ENCODE measurements around the gene GABRG3. TPM values are rescaled to one million over a fixed set of nuclear protein-coding genes. Genes with fewer than 3 reads are reported as not detected.

Gene GABRG3
- total RNA-seq, 1 donor from 2014 or later = not detected

DNA sequence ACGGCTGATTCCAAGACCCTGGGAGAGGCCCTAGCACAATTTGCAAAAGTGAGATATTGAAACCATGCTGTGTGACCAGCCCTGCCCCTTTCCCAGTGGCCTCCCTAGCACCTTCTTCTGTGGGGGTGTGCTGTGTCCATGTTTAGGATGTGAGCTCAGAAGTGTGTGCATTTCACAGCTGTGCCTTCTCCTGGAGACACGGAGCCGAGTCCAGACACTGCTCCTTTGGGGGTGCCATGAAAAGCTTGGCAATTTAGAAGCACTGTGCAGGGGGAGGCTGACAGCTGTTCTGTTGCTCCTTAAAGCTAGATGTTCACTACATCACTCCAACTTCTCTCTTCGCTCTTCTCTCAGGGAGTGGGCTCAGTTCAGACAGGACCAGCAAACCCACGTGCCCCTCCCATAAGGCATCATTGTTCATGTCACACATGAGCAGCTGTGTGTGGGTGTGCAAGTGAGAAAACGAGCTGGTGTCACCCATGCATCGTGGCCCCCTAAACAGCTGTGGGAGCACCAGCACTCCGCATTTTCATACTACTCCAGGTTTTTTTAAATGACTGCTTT is 492.6 kb downstream of the GABRG3 start:
- DNase-seq (ENCODE audit: low read depth in 2 of 2) = no peak

DNA sequence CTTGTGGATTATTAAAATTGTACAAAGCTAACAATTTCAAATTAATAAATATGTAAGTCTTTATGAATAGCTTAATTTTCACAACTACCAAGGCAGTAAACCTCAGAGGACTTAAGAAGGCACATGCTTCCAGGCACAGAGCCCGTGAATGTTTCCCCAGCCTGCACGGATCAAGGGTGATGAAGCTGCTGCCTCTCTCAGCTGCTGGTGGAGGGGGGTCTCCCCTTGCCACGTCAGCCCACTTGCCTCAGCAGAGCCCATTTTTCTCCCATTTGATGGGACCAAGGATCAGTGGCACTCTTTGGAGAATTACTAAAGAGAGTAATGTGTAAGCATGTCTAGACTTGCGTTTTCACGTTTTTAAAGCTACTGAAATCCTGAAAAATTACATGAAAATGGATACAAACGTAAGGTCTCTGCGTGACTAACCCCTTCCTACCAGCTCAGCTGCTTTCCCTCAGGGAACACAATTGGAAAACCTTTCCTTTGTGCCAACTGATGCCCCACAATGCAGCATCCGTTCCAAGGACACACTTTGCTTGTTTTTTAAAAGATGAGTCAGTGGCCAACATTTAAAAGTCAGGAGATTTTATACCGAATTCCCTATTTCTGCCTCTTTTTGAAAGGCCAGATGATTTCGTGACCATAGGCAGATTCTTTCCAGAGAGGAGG is 494.1 kb downstream of the GABRG3 start:
- no peak for DNase-seq (ENCODE audit: low read depth in 2 of 2)

DNA sequence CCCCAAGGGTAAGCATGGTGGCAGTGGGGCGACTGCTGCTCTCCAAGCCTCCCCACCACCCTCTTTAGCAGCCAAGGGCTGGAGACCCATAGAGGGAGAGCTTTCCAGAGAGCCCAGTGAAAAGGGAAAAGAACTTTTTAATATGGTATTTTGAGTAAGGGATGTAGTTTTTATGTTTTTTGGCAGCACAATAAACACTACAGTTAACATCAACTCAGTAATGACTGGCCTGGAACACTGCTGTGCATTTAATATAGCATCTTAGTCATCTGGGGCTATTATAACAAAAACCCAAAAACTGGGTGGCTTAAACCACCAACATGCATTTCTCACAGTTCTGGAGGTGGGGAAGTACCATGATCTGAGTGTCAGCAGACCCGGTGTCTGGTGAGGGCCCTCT is 495.8 kb downstream of the GABRG3 start:
- DNase-seq (ENCODE audit: low read depth in 2 of 2) = no peak

DNA sequence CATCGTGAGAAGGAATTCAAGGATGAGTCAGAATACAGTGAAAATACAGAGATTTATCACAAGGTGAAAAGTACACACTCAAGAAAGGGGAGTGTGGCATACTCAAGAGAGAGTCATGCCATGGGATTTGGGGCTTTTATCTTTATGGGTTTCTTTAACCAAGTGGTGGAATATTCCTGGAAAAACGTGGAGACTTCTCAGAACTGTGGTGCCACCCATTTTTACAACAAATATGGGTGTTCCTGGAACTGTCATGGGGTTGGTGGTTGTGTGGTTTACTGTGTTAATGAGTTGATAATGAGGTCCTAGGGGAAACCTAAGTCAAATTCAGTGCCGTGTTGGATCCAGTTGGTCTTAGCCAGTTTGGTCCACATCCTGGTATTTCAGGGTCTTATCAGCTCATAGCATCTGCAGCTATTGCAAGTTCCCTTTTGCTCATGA is 497.2 kb downstream of the GABRG3 start:
- DNase-seq (ENCODE audit: low read depth in 2 of 2) = no peak

DNA sequence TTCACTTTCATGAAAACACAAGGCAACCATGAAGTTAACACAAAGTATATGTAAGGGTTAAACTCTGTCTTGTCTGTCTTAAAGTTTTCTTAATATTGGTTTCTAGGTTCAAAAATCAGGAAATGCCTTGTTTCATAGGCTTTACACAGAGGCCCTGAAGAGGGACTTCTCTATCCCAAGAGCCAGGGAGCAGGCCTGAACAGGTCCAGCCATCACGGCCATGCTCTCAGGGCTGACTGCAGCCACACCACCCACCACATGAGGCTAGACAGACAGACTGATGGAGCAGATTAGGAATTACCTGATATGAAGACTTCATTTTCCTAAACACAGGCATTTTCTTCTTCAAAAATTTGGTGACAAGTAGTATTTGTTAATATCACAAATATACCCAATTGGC is 502.9 kb downstream of the GABRG3 start:
- no peak for DNase-seq (ENCODE audit: low read depth in 2 of 2)

DNA sequence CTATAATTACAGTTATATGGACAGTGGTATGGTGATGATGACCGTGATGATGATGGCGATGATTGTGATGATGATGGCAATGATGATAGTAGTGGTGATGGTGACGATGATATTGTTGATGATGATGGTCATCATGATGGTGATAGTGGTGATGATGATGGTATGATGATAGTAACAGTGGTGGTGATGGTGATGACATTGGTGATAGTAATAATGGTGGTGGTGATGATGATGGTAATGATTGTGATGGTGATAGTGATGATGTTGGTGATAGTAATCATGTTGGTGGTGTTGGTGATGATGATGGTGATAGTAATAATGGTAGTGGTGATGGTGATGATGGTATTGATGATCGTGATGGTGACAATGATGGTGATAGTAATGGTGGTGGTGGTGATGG is 504.4 kb downstream of the GABRG3 start:
- DNase-seq (ENCODE audit: low read depth in 2 of 2) = no peak

DNA sequence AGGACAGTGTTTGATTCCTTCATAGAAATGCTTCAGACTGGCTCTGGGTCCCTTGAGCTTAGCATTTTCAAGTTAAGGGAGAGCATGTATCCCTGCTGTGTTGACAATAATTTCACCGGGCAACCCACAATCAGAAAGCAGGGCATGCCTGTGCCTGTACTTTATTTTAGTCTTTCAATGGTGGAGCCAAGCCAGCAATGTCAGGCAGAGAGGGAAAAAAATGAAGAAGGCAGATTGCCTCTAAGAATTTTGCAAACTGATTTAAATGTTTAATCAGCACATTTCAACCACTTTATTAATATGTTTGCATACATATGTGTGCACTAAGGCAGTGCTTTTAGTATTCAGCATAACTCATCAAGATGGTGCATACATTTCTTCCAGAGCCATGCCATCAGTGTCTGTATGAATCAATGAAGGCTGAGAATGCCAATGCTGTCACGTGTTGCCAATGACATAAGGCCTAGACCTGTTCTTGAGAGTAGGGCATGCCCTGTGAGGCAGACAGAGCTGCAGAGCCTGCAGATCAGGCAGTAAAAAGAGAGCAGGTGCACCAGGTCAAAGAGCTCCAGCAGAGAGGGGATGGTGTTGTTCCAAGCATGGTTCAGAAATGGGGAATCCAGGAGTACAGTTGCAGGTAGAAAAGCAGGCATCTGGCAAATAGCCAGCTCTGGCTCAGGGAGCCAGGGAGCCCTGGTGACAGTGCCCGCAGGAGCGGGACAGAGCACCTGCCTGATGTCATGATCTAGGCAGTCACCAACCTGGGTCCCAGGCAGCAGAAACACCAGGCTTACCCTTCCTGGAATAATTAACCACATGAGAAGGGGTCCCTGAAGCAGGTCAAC is 508.5 kb downstream of the GABRG3 start:
- DNase-seq (ENCODE audit: low read depth in 2 of 2) = no peak

DNA sequence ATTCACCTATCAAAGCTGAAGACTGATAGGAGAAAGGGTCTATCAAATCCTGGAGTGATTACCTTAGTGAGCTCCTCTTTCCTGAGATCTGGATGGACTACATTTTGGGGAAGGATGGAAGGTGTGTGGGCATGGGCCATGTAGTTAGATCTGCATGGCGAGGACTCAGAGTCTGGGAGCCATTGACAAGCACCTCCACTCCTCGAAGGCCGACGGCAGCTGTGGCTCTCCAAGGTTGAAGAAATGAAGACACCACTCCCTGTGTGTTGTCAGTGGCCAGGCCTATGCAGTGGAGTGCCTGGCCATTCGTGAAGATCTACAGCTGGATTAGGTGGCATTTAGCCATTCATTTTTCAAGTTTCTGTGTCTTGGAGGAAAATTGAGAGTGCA is 509.2 kb downstream of the GABRG3 start:
- DNase-seq (ENCODE audit: low read depth in 2 of 2) = no peak

DNA sequence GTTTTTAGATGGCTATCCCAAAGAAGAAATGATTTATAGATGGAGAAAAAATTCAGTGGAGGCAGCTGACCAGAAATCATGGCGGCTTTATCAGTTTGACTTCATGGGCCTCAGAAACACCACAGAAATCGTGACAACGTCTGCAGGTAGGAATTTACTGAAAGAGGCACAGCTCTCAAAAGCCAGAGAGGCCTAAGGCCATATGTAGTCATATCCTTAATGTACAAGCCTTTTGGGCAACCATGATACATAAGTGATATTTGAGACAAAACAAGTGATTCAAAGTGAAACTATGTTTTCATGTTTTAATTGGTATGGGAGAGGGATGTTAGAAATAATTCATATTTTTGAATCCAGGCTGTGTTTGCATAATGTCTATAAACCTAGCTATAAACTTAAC is 509.7 kb downstream of the GABRG3 start:
- no peak for DNase-seq (ENCODE audit: low read depth in 2 of 2)

DNA sequence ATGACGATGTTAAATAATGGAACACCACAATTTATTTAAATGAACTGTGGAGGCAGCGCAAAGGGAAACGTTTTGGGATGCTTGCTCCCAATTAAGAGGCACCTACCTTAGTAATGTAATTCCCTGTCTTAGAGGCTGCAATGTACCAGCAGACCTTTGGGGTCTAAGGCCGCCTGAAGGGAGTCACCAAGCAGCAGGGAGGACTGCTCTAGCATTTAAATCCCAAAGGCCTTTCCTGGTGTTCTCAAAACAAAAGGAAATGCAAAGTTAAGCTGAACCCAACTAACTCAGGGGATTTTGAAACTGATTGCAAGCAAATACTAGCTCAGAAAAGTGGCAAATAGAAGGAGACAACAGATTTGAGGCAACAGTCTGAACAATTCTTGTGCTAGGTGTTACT is 510.8 kb downstream of the GABRG3 start:
- no peak for DNase-seq (ENCODE audit: low read depth in 2 of 2)

DNA sequence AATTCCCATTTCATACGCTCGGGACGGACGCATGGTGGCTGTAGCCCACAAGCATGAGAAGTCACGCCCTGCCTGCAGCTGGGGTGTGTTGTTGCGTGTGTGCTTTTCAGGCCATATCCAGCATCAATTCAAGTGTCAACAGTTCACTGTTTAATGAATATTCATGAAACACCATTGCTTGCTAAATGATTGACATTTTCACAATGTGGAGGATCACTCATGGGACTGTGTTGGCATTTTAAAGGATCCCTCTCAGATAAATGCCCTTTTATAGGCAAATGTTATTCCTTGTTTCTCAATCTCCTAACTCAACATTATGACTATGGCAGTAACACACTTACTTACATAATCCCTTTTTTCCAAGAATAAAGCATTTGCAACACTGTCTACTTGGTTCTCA is 511.3 kb downstream of the GABRG3 start:
- no peak for DNase-seq (ENCODE audit: low read depth in 2 of 2)

DNA sequence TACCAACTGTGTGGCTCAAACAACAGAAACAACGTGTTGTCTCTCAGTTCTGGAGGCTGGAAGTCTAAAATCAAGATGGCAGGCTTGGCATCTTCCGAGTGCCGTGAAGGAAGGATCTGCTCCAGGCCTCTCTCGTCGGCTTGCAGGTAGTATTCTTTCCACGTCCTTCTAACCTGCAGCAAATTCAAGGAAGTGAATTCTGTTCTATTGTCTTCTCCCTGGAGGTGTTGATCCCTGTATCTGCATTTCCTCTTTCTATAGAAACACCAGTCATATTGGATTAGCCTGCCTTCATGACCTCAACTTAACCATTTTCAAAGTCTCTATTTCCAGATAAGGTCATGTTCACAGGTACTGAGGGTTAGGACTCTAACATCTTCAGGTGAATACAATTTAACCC is 512.1 kb downstream of the GABRG3 start:
- no peak for DNase-seq (ENCODE audit: low read depth in 2 of 2)

DNA sequence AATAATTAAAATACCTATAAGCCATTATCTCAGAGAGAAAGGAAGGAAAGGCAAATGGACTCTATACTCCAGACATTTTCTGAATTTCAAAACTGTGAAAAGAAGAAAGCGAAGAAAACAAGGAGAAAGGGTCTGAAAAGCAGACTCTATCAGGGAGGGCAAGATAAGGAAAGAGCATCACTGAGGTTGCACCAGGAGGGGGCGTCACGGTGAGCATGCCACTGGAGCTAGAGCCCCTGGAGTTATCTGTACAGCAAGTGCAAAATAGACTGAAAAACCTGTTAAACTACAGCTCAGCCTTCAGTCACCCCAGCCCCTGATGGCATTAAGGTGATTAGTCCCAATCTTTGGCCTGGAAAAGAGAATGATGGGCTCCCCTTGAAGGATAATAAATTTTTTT is 514.3 kb downstream of the GABRG3 start:
- DNase-seq (ENCODE audit: low read depth in 2 of 2) = no peak

DNA sequence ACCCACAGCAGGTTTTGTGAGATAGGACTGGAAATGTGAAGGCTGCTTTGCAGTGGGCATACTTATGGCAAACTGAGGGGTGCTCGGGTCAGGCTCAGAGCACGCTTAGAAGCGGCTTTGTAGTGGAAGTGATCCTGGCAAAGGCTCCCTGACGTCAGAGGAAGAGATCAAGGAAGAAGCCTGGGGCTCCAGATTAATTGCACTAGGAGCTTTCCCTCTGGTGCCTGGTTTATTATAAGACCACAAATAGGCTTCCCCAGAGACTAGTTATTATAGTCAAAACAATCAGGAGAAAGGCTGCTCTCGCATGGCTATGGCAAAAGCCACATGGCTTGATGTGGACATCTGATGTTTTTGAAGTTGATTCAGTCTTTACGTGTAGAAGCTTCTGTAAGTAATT is 515.1 kb downstream of the GABRG3 start:
- no peak for DNase-seq (ENCODE audit: low read depth in 2 of 2)

DNA sequence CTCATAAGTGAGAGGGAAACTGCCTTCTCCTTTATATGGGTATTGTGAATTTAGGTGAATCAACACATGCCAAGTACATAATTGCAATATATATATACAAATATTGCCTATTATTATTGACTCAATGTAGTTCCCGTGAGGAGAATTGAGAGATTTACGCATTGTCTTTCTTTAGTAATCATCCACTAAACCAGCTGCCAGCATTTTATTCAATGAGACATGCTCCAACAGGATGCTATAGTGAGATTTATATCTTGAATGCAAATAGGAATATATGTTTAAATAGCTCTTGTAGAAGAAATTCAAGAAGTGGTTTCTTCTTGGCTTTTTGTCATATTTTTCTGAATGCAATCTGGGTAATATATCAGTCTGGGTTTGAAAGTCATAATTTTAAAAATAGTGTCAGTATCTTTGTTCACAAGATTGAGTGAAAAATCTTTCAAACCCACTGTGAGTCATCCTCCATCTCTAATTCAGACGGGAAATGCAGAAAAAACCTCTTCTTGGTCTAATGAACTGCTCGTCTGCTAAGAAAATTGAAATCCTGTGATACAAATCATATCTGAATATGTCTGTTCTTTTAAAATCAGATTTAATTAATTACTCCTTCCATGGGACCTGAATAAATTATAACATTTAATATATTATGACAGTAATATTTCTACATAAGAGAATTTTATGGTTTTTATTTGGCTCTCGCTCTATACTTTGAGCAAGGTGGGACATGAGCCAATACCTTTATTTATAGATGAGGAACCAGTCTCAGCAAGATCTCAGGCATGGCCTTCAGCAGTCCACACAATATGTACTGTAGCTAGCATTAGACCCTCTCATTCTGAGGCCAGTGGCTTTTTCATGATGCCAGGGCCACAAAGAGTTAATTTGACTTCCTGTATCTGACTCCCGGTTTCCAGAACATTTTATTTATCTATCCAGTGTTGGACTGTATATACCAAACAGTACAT is 516.0 kb downstream of the GABRG3 start:
- no peak for DNase-seq (ENCODE audit: low read depth in 2 of 2)

DNA sequence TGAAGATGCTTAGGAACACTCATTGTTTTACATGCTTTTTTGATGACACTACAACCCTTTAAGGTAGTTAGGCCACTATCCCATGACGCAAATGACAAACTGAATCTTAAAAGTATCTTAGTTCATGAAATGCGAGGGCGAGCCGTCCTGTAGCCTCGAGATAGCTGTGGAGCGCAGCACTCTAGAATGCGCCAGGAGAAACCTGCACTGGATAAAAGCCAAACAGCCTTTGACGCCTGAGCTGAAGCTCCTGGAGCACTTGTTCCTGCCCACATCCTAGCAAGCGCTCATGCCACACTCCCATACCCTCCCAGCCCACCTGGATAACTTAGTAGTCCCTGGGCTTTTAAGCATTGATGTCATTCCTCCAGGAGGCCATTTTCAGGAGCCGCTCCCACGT is 516.9 kb downstream of the GABRG3 start:
- no peak for DNase-seq (ENCODE audit: low read depth in 2 of 2)

DNA sequence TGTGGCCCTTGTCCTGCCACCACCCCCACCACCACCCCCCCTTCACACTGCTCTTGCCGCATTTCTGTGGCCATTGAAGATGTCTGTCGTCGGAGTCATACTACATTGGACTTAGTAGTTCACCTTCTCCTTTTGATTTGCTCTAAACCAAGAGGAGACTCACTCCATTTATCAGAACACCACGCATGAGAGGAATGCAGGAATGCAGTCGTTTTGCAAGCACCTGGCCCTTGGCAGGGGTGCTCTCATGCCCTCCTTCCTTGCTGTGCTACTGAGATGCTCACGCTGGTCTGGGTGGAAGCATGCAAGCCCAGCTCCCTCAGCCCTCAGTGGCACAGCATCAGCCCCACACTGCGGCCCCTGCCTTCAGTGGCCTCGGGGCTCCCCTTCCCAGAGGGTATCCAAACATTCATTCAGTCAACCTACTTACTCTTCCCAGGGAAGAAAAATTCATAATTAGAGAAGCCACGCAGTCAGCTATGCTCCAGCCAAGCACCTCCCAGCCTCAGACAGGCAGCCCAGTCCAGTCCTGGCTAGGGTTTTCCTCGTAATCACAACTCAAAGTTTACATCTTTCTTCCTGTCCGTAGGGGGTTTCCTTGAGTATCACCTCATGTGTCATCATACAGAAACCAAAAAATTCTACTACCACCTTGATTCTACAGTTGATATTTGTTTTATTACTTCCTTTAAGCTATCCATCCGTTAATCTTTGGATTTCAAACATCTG is 520.0 kb downstream of the GABRG3 start:
- DNase-seq (ENCODE audit: low read depth in 2 of 2) = no peak

DNA sequence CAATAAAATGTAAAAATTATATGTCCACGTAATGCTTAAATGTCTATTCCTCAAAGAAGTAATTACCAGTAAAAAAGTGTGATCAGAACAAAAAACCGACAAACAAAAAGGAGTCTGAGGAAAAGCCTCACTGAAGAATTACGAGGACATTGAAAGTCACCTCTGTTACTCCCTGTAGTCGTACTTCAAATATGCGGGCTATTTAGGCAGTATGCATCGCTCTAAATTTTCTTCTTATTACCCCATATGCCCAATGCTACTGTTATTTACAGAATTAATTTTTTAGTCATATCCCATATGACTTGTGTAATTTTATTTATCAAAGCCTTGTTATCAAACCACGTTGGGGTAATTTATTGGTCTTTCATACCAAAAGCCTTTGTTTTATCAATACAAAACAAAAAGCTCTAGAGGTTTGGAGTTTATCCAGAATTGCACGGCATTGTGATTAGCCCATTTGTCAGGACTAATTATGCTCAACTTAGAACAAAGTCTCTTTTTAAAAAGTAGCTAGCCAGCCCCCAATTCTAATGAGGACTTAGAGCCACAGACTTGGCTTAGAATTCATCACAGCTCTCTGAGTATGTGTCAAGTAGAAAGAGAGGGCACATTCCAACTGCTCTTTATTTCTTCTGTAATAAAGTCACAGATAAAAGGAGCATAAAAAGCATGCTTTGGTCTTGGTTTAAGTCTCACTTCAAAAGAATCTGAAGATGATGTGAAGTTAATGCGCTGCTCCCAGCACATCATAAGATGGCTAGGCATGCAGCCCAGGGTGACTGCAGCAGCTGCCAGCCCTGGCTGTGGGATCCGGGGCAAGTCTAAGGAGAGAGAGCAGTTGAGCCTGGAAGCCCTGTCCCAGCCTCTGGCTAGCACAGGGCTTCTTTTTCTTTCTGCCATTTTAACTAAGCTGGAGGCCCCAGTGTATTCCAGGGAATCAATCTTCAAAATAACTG is 521.0 kb downstream of the GABRG3 start:
- no peak for DNase-seq (ENCODE audit: low read depth in 2 of 2)

DNA sequence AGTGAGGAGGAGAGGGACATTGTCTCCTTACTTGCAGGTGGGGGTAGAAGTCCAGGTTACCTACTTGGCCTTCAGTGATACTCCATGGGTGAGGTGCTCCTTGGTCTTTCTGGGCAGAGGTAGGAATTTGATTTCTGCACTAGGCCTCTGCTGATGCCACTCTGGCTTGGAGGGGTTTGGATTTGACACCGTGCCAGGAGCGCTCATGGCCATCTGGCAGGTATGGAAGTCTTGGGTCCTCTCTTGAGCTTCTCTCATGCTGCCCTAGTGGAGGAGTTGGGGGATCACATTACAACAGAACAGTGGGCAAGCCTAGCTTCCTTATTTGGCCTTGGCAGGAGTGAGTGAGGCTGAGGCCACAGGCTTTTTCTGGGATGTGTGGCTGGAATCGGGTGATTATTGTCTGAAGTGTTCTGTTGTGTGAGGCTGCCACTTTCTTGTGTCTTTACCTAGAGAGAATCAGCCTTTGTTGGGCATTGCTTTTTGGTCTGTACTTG is 525.0 kb downstream of the GABRG3 start:
- DNase-seq (ENCODE audit: low read depth in 2 of 2) = no peak

DNA sequence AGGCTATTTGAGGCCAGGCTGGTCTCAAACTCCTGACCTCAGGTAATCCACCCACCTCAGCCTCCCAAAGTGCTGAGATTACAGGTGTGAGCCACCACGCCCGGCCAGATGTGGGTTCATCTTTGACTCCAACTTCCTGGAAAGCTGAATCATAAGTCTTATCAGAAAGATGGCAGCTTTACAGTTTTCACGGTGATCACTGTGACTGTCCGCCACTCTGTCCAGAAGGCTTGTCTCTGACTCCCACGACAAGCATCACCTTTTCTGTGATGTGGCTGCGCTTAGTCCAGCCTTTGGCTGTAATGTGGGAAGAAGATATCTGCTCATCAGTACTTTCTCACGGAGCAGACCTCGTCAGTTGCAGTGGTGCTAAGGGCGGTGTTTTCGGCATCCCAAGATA is 527.7 kb downstream of the GABRG3 start:
- no peak for DNase-seq (ENCODE audit: low read depth in 2 of 2)
